Activated CD4-positive, alpha-beta memory T cell treated with anti-CD3 and anti-CD28 coated beads for 36 hours (primary cell): ENCODE measurements around the gene SPIRE1. TPM values are rescaled to one million over a fixed set of nuclear protein-coding genes. Genes with fewer than 3 reads are reported as not detected.

Experiments used
- CTCF ChIA-PET: fragments of 350-600 bp; sonication (Branson Sonifier 250); formaldehyde crosslinking; loops from one replicate; lab custom pipeline; 2021; ENCODE audit warnings: antibody characterized with exemption, inconsistent platforms; lab: Charles Lee
- POLR2A ChIA-PET: fragments of 350-600 bp; sonication (Branson Sonifier 250); formaldehyde crosslinking; loops from one replicate; lab custom pipeline; 2021; ENCODE audit warnings: antibody characterized with exemption; lab: Charles Lee
- DNase-seq: peaks from one replicate; pipeline ENCODE4 v3.0.0-alpha.2; 2020
- H3K27ac Mint-ChIP-seq: one replicate; pipeline ENCODE4 v1.8.0; 2021; ENCODE audit warnings: mixed read lengths
- H3K27me3 Mint-ChIP-seq: one replicate; pipeline ENCODE4 v1.8.0; 2021; ENCODE audit warnings: mixed read lengths
- H3K36me3 Mint-ChIP-seq: one replicate; pipeline ENCODE4 v1.8.0; 2021; ENCODE audit warnings: mixed read lengths
- H3K4me1 Mint-ChIP-seq: one replicate; pipeline ENCODE4 v1.8.0; 2021; ENCODE audit warnings: low read depth, mixed read lengths
- H3K4me3 Mint-ChIP-seq: one replicate; pipeline ENCODE4 v1.8.0; 2021; ENCODE audit warnings: mild to moderate bottlenecking, mixed read lengths
- H3K9me3 Mint-ChIP-seq: one replicate; pipeline ENCODE4 v1.8.0; 2021; ENCODE audit warnings: mixed read lengths
- intact Hi-C: fragments of 100-400 bp; cut with micrococcal nuclease; formaldehyde crosslinking; loops from one replicate; pipeline ENCODE4 v1.15.1; 2023
- total RNA-seq, 2 experiments: library from RNA; stranded (reverse); gene quantifications; one replicate each; pipeline ENCODE4 v1.2.3, GENCODE V29; 2021

The SPIRE1 gene
- total RNA-seq, 2 experiments from 2014 or later, result 5.1 to 7.2 TPM

GRCh38 chr18:12534820-12535219 lies 123.1 kb downstream of the SPIRE1 start:
- CTCF ChIA-PET, result no interaction called here
- no peak overlapping the region for H3K27ac Mint-ChIP-seq
- POLR2A ChIA-PET, result no interaction called here

GRCh38 chr18:12532661-12533060 lies 125.2 kb downstream of the SPIRE1 start:
- Mint-ChIP-seq H3K9me3 (no peaks in the 10 kb centered on the region), H3K27me3 (no peaks in the 10 kb centered on the region), H3K4me3 (no peak overlapping the region), H3K27ac (no peak overlapping the region), H3K36me3 (no peaks in the 10 kb centered on the region), H3K4me1 (no peaks in the 10 kb centered on the region)
- no peak for DNase-seq
- intact Hi-C loops, result no loop called here
- ChIA-PET CTCF (no interaction called here), POLR2A (no interaction called here)

More at GRCh38 chr18:12534820-12535219, 123.1 kb downstream of the SPIRE1 start:
- no peaks in the 10 kb centered on the region for H3K4me1 Mint-ChIP-seq
- no peak for DNase-seq
- no peaks in the 10 kb centered on the region for H3K36me3 Mint-ChIP-seq
- no peak overlapping the region for H3K4me3 Mint-ChIP-seq
- no peaks in the 10 kb centered on the region for H3K27me3 Mint-ChIP-seq
- H3K9me3 Mint-ChIP-seq, result peaks cover 4% of the 10 kb centered on the region
- intact Hi-C loops, result no loop called here

GRCh38 chr18:12531749-12532148 lies 126.2 kb downstream of the SPIRE1 start:
- CTCF ChIA-PET, result no interaction called here

GRCh38 chr18:12520442-12520992 lies 137.4 kb downstream of the SPIRE1 start:
- no peaks in the 10 kb centered on the region for H3K36me3 Mint-ChIP-seq
- no peaks in the 10 kb centered on the region for H3K4me1 Mint-ChIP-seq
- no peak overlapping the region for H3K4me3 Mint-ChIP-seq
- no peak for DNase-seq
- intact Hi-C loops, result no loop called here
- CTCF ChIA-PET, result no interaction called here
- POLR2A ChIA-PET, result no interaction called here
- no peaks in the 10 kb centered on the region for H3K27me3 Mint-ChIP-seq
- no peak overlapping the region for H3K27ac Mint-ChIP-seq
- no peaks in the 10 kb centered on the region for H3K9me3 Mint-ChIP-seq

More at GRCh38 chr18:12531749-12532148, 126.2 kb downstream of the SPIRE1 start:
- DNase-seq, result no peak
- Mint-ChIP-seq H3K27me3 (no peaks in the 10 kb centered on the region), H3K27ac (no peak overlapping the region), H3K36me3 (no peaks in the 10 kb centered on the region), H3K4me1 (no peaks in the 10 kb centered on the region), H3K4me3 (no peak overlapping the region), H3K9me3 (no peaks in the 10 kb centered on the region)
- POLR2A ChIA-PET, result no interaction called here
- intact Hi-C loops, result no loop called here

- no peaks in the 10 kb centered on the region for H3K27me3 Mint-ChIP-seq
- H3K27ac Mint-ChIP-seq, result no peak overlapping the region
- H3K9me3 Mint-ChIP-seq, result no peaks in the 10 kb centered on the region
- H3K4me3 Mint-ChIP-seq, result no peak overlapping the region
- H3K4me1 Mint-ChIP-seq, result no peaks in the 10 kb centered on the region
- intact Hi-C loops, result no loop called here
- ChIA-PET POLR2A (no interaction called here), CTCF (no interaction called here)
- no peaks in the 10 kb centered on the region for H3K36me3 Mint-ChIP-seq
- DNase-seq, result no peak
Measured at GRCh38 chr18:12518832-12519531, 138.9 kb downstream of the SPIRE1 start.

- ChIA-PET CTCF (no interaction called here), POLR2A (no interaction called here)
- intact Hi-C loops, result no loop called here
- no peak overlapping the region for H3K27ac Mint-ChIP-seq
- H3K27me3 Mint-ChIP-seq, result no peaks in the 10 kb centered on the region
- no peaks in the 10 kb centered on the region for H3K4me1 Mint-ChIP-seq
- no peaks in the 10 kb centered on the region for H3K36me3 Mint-ChIP-seq
- no peak overlapping the region for H3K4me3 Mint-ChIP-seq
- no peaks in the 10 kb centered on the region for H3K9me3 Mint-ChIP-seq
- DNase-seq, result no peak
Measured at GRCh38 chr18:12518326-12518725, 139.6 kb downstream of the SPIRE1 start.

GRCh38 chr18:12517142-12517825 lies 140.6 kb downstream of the SPIRE1 start:
- Mint-ChIP-seq H3K27me3 (no peaks in the 10 kb centered on the region), H3K4me1 (no peaks in the 10 kb centered on the region), H3K36me3 (no peaks in the 10 kb centered on the region), H3K27ac (no peak overlapping the region), H3K9me3 (no peaks in the 10 kb centered on the region), H3K4me3 (no peak overlapping the region)
- POLR2A ChIA-PET, result no interaction called here
- DNase-seq, result no peak
- intact Hi-C loops, result no loop called here
- CTCF ChIA-PET, result interaction anchor here (2.4 kb wide), 1 partner anchor 126 kb away, joined by 8 read pairs; no protein-coding TSS in a partner anchor

GRCh38 chr18:12516049-12516630 lies 141.8 kb downstream of the SPIRE1 start:
- no peaks in the 10 kb centered on the region for H3K36me3 Mint-ChIP-seq
- ChIA-PET CTCF (interaction anchor here (2.4 kb wide), 1 partner anchor 125 kb away, joined by 8 read pairs; no protein-coding TSS in a partner anchor), POLR2A (no interaction called here)
- intact Hi-C loops, result no loop called here
- no peaks in the 10 kb centered on the region for H3K4me1 Mint-ChIP-seq
- no peak overlapping the region for H3K4me3 Mint-ChIP-seq
- no peak for DNase-seq
- H3K27me3 Mint-ChIP-seq, result no peaks in the 10 kb centered on the region
- no peaks in the 10 kb centered on the region for H3K9me3 Mint-ChIP-seq
- no peak overlapping the region for H3K27ac Mint-ChIP-seq

- DNase-seq, result no peak
- intact Hi-C loops, result no loop called here
- POLR2A ChIA-PET, result no interaction called here
- Mint-ChIP-seq H3K9me3 (no peaks in the 10 kb centered on the region), H3K4me1 (no peaks in the 10 kb centered on the region), H3K4me3 (no peak overlapping the region), H3K36me3 (no peaks in the 10 kb centered on the region), H3K27ac (no peak overlapping the region), H3K27me3 (no peaks in the 10 kb centered on the region)
- CTCF ChIA-PET, result interaction anchor here (2.4 kb wide), 1 partner anchor 124 kb away, joined by 8 read pairs; no protein-coding TSS in a partner anchor
Measured at GRCh38 chr18:12515550-12515949, 142.4 kb downstream of the SPIRE1 start.

- no peak overlapping the region for H3K27ac Mint-ChIP-seq
- POLR2A ChIA-PET, result no interaction called here
- no peaks in the 10 kb centered on the region for H3K27me3 Mint-ChIP-seq
- no peak overlapping the region for H3K4me3 Mint-ChIP-seq
- H3K36me3 Mint-ChIP-seq, result no peaks in the 10 kb centered on the region
- CTCF ChIA-PET, result no interaction called here
- H3K9me3 Mint-ChIP-seq, result no peaks in the 10 kb centered on the region
- H3K4me1 Mint-ChIP-seq, result no peaks in the 10 kb centered on the region
- no peak for DNase-seq
- intact Hi-C loops, result no loop called here
Measured at GRCh38 chr18:12507007-12507406, 150.9 kb downstream of the SPIRE1 start.

- Mint-ChIP-seq H3K27ac (no peak overlapping the region), H3K36me3 (no peaks in the 10 kb centered on the region), H3K27me3 (no peaks in the 10 kb centered on the region), H3K4me3 (no peak overlapping the region), H3K9me3 (no peaks in the 10 kb centered on the region), H3K4me1 (no peaks in the 10 kb centered on the region)
- intact Hi-C loops, result no loop called here
- no peak for DNase-seq
- ChIA-PET POLR2A (no interaction called here), CTCF (no interaction called here)
Measured at GRCh38 chr18:12500986-12501385, 156.9 kb downstream of the SPIRE1 start.

GRCh38 chr18:12497839-12498238 lies 160.1 kb downstream of the SPIRE1 start:
- no peaks in the 10 kb centered on the region for H3K36me3 Mint-ChIP-seq
- intact Hi-C loops, result no loop called here
- H3K27ac Mint-ChIP-seq, result no peak overlapping the region
- H3K27me3 Mint-ChIP-seq, result no peaks in the 10 kb centered on the region
- no peak overlapping the region for H3K4me3 Mint-ChIP-seq
- ChIA-PET CTCF (no interaction called here), POLR2A (no interaction called here)
- DNase-seq, result no peak
- H3K4me1 Mint-ChIP-seq, result no peaks in the 10 kb centered on the region
- no peaks in the 10 kb centered on the region for H3K9me3 Mint-ChIP-seq
